Mesodermal cell (in vitro differentiated cells): ENCODE measurements around the gene RUNX2.

Experiments used
- H3K27ac ChIP-seq: 2 replicates; pipeline ENCODE4 v1.7.0; 2013; ENCODE audit warnings: mild to moderate bottlenecking, low read depth, low read length, moderate library complexity; ENCODE audit not compliant: severe bottlenecking
- H3K36me3 ChIP-seq: 2 replicates; pipeline ENCODE4 v1.7.1; 2013; ENCODE audit warnings: mild to moderate bottlenecking, low read length, moderate library complexity; ENCODE audit not compliant: control insufficient read depth, insufficient read depth
- H3K4me1 ChIP-seq: one replicate; pipeline ENCODE4 v1.7.1; 2013; ENCODE audit warnings: mild to moderate bottlenecking, low read length; ENCODE audit not compliant: insufficient read depth, control insufficient read depth, poor library complexity, severe bottlenecking
- H3K4me3 ChIP-seq: 2 replicates; pipeline ENCODE4 v1.7.0; 2013; ENCODE audit warnings: low read length, control low read depth, mild to moderate bottlenecking; ENCODE audit not compliant: insufficient read depth, poor library complexity, severe bottlenecking; ENCODE audit errors: extremely low read depth
- H3K9me3 ChIP-seq: 2 replicates; pipeline ENCODE4 v1.7.1; 2013; ENCODE audit warnings: mild to moderate bottlenecking, low read length, moderate library complexity; ENCODE audit not compliant: control insufficient read depth
- WGBS, 2 experiments: methylation state at CpG; one replicate each; pipeline ENCODE4 v1.1.5; 2013; ENCODE audit warnings: missing lambda C conversion rate in 2 of 2; ENCODE audit not compliant: insufficient coverage in 2 of 2; 5-methylcytosine and 5-hydroxymethylcytosine counted together

The RUNX2 gene

DNA sequence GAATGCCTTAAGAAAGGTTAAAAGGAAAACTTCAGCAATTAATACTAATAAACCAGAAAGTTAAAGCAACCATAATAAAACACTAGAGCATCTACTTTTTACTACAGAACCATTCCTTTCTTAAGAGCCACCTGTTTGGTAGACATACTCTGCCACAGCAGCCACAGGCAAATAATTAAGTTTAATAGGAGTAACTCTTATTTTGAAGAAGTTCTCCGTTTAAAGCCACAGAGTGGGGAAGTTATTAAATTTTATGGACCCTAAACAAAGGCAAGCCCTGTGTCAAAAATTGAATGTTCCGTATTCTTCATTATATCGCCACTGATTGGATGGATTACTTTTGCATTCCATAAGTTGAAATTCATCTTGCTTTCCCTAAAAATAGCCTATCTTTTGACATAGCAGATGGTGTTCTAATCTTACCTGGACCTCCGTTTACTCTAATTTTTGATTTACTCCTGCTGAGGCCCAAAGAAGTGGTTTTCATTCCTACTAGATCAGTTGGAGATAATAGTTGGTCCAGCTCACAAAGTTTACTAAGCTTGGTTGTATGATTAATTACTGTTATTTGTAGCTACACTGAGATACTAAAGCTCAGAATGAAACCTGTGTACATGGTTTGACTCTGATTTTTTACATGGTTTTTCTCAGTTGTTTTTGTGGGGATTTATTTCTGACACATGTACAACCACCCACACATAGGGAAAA is 190.0 kb downstream of the RUNX2 start:
- Histone ChIP-seq H3K4me1 (peaks cover 23% of the 10 kb centered on the region), H3K9me3 (no peaks in the 10 kb centered on the region), H3K36me3 (peaks cover 4% of the 10 kb centered on the region), H3K4me3 (no peak overlapping the region), H3K27ac (no peak overlapping the region)
- 88 to 100% methylated on average over 2 to 3 of the region's 4 CpGs for WGBS, 2 experiments

GRCh38 chr6:45521226-45521625 is 193.1 kb downstream of the RUNX2 start:
- Histone ChIP-seq H3K9me3 (no peaks in the 10 kb centered on the region), H3K36me3 (peaks cover 4% of the 10 kb centered on the region), H3K27ac (no peak overlapping the region), H3K4me1 (peaks cover 20% of the 10 kb centered on the region), H3K4me3 (no peak overlapping the region)

- Histone ChIP-seq H3K36me3 (peaks cover 7% of the 10 kb centered on the region), H3K4me3 (no peak overlapping the region), H3K27ac (no peak overlapping the region), H3K4me1 (peaks cover 20% of the 10 kb centered on the region), H3K9me3 (no peaks in the 10 kb centered on the region)
- WGBS, 2 experiments = 83% methylated on average over 2 of the region's 4 CpGs; no CpG with 5 or more reads in 1 of the 2 experiments
Observed at GRCh38 chr6:45522486-45522885, 194.4 kb downstream of the RUNX2 start.

DNA sequence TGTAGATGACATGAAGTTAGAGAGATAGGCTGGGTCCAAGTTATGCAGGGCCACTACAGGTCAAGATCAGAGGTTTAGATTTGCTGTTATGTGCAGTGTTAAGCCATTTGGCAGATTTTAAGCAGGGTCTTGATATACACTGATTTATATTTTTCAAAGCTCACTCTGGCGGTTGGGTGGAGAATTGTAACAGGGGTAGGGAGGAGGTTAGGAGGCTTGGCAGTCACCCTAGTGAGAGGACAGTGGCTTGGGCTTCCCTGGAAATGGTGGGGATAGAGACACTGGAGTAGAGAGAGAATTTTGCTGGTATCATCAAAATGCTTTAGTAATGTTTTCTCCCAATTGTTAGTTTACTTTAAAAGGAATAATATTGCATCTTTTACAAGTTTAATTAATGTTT is 199.1 kb downstream of the RUNX2 start:
- H3K27ac ChIP-seq = no peak overlapping the region
- H3K4me1 ChIP-seq = peaks cover 1% of the 10 kb centered on the region
- peaks cover 7% of the 10 kb centered on the region for H3K36me3 ChIP-seq
- WGBS, 2 experiments = 83% methylated on average over 1 of the region's 1 CpG; no CpG with 5 or more reads in 1 of the 2 experiments
- no peak overlapping the region for H3K4me3 ChIP-seq
- H3K9me3 ChIP-seq = no peaks in the 10 kb centered on the region

DNA sequence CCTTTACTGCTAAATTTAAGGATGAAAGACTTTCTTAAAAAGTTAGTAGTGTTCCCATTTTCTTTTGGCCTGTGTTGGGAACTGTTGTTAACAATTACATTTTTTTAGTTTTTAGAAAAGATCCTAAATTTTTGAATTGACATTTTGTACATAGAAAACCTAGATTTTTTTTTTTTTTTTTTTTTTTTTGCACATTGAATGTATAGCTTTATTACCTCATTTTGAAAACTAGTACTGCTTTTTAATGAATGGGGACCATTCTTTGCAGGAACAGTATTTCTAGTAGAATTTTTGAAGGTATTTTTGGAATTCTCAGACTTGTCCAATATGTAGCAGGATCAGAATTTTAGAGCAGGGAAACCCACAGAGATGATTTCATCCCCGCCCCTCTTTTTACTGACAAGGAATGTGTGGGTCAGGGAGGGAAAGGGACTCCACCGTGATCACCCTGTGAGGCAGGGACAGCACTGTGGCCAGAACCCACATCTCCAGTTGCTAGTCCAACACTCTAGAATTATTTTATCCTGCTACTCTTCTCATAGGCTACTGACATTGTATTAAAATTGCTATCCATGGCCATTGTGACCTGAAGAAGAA is 204.0 kb downstream of the RUNX2 start:
- H3K4me1 ChIP-seq = peaks cover 3% of the 10 kb centered on the region
- H3K36me3 ChIP-seq = peaks cover 8% of the 10 kb centered on the region
- WGBS, 2 experiments = 100% methylated on average over 2 of the region's 2 CpGs; no CpG with 5 or more reads in 1 of the 2 experiments
- H3K27ac ChIP-seq = no peak overlapping the region
- H3K4me3 ChIP-seq = no peak overlapping the region
- no peaks in the 10 kb centered on the region for H3K9me3 ChIP-seq

GRCh38 chr6:45532721-45533210 is 204.6 kb downstream of the RUNX2 start:
- no peaks in the 10 kb centered on the region for H3K9me3 ChIP-seq
- H3K27ac ChIP-seq = no peak overlapping the region
- H3K4me3 ChIP-seq = no peak overlapping the region
- peaks cover 8% of the 10 kb centered on the region for H3K36me3 ChIP-seq
- peaks cover 3% of the 10 kb centered on the region for H3K4me1 ChIP-seq
- WGBS, 2 experiments = 94 to 100% methylated on average over 1 to 5 of the region's 6 CpGs

GRCh38 chr6:45533386-45533785 is 205.3 kb downstream of the RUNX2 start:
- 87 to 100% methylated on average over 2 to 3 of the region's 4 CpGs for whole genome bisulfite sequencing, 2 experiments
- H3K9me3 ChIP-seq = no peaks in the 10 kb centered on the region
- peaks cover 8% of the 10 kb centered on the region for H3K36me3 ChIP-seq
- no peak overlapping the region for H3K4me3 ChIP-seq
- H3K4me1 ChIP-seq = peaks cover 8% of the 10 kb centered on the region
- H3K27ac ChIP-seq = no peak overlapping the region

GRCh38 chr6:45535933-45536332 is 207.8 kb downstream of the RUNX2 start:
- no peak overlapping the region for H3K27ac ChIP-seq
- no peak overlapping the region for H3K4me3 ChIP-seq
- 92 to 100% methylated on average over 2 to 3 of the region's 4 CpGs for WGBS, 2 experiments
- H3K36me3 ChIP-seq = peaks cover 8% of the 10 kb centered on the region
- no peaks in the 10 kb centered on the region for H3K9me3 ChIP-seq
- H3K4me1 ChIP-seq = peaks cover 14% of the 10 kb centered on the region

DNA sequence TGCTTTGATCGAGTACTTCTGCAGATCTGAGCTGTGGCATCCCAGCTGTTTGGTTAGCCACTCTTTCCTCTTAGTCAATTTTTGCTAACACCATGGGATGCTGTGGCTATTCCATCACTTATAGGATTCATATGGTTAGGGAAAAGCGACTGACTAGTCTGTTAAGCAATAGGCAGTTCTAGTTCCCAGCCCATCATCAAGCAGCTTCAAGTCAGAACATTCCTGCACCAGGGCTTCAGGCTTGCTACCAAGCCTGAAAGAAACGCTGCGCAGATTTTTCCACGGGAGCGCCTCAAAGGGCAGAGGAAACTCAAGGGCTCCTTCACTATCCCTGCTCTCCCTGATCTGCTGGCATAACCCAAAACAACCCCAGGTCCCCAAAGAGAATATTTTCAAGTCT is 209.4 kb downstream of the RUNX2 start:
- H3K4me3 ChIP-seq = no peak overlapping the region
- H3K9me3 ChIP-seq = no peaks in the 10 kb centered on the region
- peaks cover 8% of the 10 kb centered on the region for H3K36me3 ChIP-seq
- 91 to 100% methylated on average over 2 to 3 of the region's 6 CpGs for WGBS, 2 experiments
- H3K4me1 ChIP-seq = peaks cover 15% of the 10 kb centered on the region
- no peak overlapping the region for H3K27ac ChIP-seq

DNA sequence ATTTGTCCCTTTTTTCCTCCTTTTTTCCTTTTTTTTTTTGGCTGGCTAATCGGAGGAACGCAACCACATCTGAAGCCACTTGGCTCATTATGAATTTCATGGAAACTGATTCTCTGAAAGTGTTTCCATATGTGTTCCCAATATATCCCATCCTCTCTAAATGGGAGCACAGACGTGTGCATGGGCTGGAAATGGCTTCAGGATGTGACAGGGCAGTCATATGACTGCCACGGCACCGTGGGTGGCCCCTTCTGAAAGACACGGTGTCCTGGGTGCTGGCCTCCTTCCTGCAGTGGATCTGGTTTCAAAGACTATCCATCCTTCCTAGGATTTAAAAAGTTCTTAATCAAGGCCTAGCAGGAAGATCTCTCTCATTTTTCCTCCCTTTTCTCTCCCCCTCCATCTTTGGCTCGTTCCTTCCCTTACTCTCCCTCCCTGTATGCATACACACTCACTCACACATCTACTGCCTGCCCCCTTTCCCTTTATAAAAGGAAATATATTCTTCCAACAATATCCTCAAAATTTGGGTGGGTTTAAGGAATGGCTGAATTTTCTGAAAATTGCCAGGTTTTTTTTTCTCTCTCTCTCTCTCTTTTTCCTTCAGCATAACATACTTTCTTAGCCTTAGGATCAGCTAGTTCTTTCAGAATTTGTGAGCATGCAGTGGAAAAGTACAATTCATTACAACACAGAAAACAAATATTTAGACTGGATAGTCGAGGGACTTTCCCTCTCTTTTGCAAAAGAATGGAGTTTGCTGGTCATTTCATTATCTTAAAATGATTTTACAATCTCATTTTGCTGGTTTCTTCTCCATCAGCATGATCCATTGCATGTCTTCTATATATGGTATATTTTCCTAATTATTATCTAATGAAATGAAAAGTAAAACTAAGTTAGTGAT is 210.8 kb downstream of the RUNX2 start:
- WGBS, 2 experiments = 73 to 89% methylated on average over 5 to 6 of the region's 8 CpGs
- Histone ChIP-seq H3K9me3 (no peaks in the 10 kb centered on the region), H3K36me3 (peaks cover 8% of the 10 kb centered on the region), H3K27ac (no peak overlapping the region), H3K4me1 (peaks cover 15% of the 10 kb centered on the region), H3K4me3 (no peak overlapping the region)
